ENCODE data around the gene SLC6A9.

Gene SLC6A9

GRCh38 chr1:44031252-44032169 lies at the start of gene SLC6A9:
Gene SLC6A9 (minus strand): TSS chr1:44031462. CDS start chr1:44024277, 7,185 bp downstream.
- peak; percentile 81 for DNase-seq (ENCODE audit: low spot score)

DNA sequence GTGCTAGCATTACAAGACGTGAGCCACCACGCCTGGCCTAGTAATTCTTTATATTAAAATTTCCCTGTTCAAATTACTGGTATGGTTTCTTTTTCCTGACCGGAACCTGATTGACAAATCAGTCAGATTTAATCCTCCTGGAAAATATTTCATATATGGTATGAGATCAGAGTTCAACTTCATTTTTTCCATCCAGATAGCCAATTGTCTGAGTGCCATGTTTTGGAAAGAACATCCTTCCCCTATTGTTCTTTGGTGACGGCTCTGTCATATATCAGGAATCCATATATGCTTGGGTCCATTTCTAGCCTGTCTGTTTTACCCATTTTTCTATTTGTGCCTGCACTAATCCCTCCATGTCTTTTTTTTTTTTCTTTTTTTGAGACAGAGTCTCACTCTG lies 48.3 kb upstream of the SLC6A9 start:
- no peak for DNase-seq (ENCODE audit: low spot score)

GRCh38 chr1:44078104-44078503 lies 46.8 kb upstream of the SLC6A9 start:
- no peak for DNase-seq (ENCODE audit: low spot score)

DNA sequence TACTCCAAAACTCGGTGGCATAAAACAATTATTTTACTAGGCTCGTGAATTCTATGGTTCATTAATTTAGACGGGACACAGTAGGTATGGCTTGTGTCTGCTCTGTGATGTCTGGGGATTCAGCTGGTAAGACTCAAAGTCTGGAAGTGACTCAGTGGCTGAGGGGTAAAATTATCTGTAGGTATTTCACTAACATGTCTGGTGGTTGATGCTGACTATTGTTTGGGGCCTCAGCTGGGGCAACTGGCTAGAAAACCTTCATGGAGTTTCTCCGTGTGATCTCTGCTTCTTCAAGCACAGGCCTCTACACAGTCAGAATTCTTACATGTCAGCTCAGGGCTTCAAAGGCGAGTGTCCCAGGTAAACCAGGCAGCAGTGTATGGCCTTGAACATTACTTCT lies 46.2 kb upstream of the SLC6A9 start:
- no peak for DNase-seq (ENCODE audit: low spot score)

GRCh38 chr1:44076066-44076465 lies 44.8 kb upstream of the SLC6A9 start:
- DNase-seq (ENCODE audit: low spot score) = no peak

DNA sequence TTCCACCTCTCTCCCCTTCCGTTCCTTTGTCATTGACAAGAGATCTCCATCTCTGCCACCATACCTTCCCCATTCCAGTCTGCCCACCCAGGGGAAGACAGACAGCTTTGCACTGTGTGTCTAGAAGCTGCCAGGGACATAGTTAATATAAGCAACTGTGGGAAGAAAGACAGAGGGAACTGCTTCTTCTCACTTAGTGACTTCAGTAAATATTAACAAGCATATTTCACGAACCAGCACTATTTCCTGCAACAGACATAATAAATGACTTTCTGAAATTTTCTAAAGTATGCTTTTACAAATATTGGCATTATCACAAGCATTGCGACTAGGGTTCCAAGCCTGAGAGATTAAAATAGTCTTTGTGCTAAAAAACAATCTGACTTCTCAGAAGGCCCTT lies 43.2 kb upstream of the SLC6A9 start:
- no peak for DNase-seq (ENCODE audit: low spot score)

DNA sequence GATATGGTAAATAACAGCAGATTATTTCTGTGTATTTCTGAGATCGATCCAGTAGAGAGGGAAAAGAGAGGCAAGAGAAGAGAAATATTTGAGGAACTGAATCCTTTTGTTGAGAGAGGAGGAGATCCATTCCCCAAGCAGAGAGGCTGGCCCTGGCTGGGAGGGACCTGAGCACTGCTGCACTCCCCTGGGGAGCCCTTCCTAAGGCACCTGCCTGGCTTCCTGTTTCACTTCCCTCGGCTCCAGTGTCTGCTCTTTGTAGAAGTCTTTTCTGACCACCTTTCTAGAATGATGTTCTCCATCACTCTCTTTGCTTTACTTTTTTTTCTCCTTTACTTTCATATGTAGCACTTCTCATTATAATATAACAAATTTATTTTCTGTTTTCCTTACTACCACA lies 42.3 kb upstream of the SLC6A9 start:
- DNase-seq (ENCODE audit: low spot score) = no peak

DNA sequence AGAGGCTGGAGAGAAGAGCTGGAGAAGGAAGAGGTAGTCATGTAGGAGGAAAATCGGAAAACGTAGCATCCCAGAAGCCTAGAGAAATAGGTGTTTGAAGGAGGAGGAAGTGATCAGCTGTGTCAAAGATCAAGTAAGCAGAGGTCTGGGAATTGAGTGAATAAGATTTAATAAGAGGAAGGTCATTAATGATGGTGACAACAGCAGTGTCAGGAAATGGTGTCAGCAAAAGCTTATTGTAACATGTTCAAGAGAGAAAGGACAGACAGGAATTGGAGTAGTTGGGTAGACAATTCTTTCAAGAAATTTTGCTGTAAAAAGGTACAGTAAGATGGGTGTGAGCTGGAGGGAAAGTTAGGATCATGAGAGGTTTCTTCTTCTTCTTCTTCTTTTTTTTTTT lies 41.6 kb upstream of the SLC6A9 start:
- no peak for DNase-seq (ENCODE audit: low spot score)

GRCh38 chr1:44072204-44072603 lies 40.9 kb upstream of the SLC6A9 start:
- DNase-seq (ENCODE audit: low spot score) = no peak

DNA sequence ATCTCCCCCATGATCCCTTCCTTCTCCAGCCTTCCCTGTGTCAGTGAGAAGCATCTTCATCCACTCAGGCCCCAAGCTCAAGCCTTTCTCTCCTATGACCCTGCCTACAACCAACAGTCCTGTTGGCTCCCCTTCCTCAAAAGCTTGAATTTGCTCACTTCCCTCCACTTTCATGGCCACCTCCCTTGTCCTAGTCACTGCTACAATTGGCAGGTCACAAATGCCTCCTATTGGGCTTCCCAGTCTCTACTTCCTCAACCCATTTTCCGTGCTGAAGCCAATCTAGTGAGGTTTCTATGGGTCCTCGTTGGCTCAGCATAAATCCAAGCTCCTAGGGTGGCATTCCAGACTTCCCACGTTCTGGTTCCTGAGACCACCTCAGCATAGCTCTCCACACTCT lies 40.2 kb upstream of the SLC6A9 start:
- no peak for DNase-seq (ENCODE audit: low spot score)

GRCh38 chr1:44068442-44068921 lies 37.2 kb upstream of the SLC6A9 start:
- no peak for DNase-seq (ENCODE audit: low spot score)

- no peak for DNase-seq (ENCODE audit: low spot score)
Observed at GRCh38 chr1:44067266-44068250, 36.3 kb upstream of the SLC6A9 start.

GRCh38 chr1:44062656-44063179 lies 31.5 kb upstream of the SLC6A9 start:
- DNase-seq (ENCODE audit: low spot score) = no peak

- no peak for DNase-seq (ENCODE audit: low spot score)
Observed at GRCh38 chr1:44061857-44062256, 30.6 kb upstream of the SLC6A9 start.

GRCh38 chr1:44060830-44061267 lies 29.6 kb upstream of the SLC6A9 start:
- no peak for DNase-seq (ENCODE audit: low spot score)

DNA sequence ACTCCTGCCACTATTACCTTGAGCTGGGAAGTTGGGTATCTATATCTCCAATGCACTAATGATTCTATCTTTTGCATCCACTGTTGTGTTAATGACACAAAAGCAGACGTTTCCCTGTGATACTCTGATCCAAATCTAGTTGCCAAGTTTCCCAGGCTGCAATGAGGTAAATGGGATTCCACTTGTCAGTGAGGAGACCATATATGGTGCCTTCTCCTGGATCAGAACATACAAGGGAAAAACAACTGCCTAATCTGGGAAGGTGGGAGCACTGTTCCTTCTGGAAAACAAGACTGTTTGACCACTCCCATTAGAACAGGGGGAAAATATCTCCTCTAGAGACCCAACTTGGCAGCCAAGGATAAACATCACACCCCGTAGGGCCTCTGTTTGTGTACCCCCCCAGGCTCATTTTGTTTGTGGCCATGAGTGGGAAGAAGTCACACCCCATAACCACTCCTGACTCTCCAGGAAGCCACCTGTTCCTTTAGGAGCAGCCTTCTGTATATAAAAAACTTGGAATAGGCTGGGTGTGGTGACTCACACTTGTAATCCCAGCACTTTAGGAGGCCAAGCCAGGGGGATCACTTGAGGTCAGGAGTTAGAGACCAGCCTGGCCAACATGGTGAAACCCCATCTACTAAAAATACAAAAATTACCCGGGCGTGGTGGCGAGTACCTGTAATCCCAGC lies 28.5 kb upstream of the SLC6A9 start:
- no peak for DNase-seq (ENCODE audit: low spot score)

DNA sequence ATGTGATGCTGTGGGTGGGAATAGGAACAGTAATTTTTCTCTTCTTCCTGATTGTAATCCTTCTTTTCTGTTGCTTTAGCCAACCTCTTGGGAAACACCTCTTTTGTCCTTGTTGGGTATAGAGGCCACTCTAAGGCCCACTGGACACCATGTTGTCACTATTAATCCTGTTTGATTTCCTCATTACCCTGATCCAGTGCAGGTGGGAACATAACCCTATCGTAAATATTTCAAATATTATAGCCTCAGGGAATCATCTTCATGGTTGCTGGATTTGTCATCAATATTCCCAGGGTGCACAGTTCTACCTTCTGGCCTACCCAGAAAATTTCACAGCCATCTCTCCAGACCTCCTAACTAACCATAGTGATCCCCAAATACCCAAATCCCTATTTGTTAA lies 27.9 kb upstream of the SLC6A9 start:
- no peak for DNase-seq (ENCODE audit: low spot score)

DNA sequence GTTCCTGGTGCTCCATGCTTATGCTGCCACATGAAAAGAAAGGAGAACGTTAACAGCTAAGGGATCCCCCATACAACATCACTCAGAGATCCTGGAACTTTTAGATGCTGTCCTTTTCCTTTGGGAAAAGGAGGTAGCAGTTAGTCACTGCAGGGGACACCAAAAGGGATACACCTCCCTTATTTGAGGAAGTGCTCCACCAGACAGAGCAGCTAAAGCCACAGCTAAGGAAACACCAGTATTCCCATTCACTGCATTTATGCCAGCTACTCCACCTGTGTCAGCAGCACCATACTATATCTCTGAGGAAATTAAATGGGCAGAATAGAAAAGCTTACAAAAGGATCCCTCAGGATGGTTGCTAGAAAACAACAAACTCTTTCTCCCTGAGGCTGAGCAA lies 26.0 kb upstream of the SLC6A9 start:
- no peak for DNase-seq (ENCODE audit: low spot score)

GRCh38 chr1:44053394-44053793 lies 22.1 kb upstream of the SLC6A9 start:
- DNase-seq (ENCODE audit: low spot score) = no peak

DNA sequence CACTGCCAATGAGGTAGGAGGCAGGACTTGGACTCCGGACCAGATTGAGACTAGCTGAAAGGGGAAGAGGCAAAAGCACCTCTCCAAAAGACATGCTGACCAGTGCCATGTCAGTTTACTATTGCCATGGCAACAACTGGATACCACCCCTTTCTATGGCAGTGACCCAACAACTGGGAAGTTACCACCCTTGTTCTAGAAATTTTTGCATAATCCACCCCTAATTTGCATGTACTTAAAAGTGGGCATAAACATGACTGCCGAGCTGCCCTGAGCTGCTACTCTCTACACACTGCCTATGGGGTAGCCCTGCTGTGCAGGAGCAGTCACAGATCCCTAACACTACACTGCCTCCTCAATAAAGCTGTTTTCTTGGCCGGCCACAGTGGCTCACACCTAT lies 19.0 kb upstream of the SLC6A9 start:
- DNase-seq (ENCODE audit: low spot score) = no peak

- DNase-seq (ENCODE audit: low spot score) = no peak
Observed at GRCh38 chr1:44049839-44050238, 18.6 kb upstream of the SLC6A9 start.
